Suprapubic skin (tissue), 4 donors: ENCODE measurements around the gene HTATSF1. TPM values are rescaled to one million over a fixed set of nuclear protein-coding genes. Genes with fewer than 3 reads are reported as not detected.
A peak's percentile ranks its signal among the peaks of the same experiment; 100 is the strongest.

Source experiments
- DNase-seq, 2 donors: peaks; one replicate each; pipeline ENCODE4 v3.0.0-alpha.2; 2019; ENCODE audit warnings: low spot score in 2 of 2
- H3K27ac ChIP-seq: fragments of 200-600 bp; sonication (generic); one replicate; pipeline ENCODE4 v1.5.1; 2019
- H3K27me3 ChIP-seq: fragments of 200-600 bp; sonication (generic); one replicate; pipeline ENCODE4 v1.5.1; 2019
- H3K36me3 ChIP-seq: fragments of 200-600 bp; sonication (generic); one replicate; pipeline ENCODE4 v1.5.1; 2019
- H3K4me1 ChIP-seq: fragments of 200-600 bp; sonication (generic); one replicate; pipeline ENCODE4 v1.5.1; 2019
- H3K4me3 ChIP-seq: fragments of 200-600 bp; sonication (generic); one replicate; pipeline ENCODE4 v1.5.1; 2019; ENCODE audit warnings: mild to moderate bottlenecking
- H3K9me3 ChIP-seq: fragments of 200-600 bp; sonication (generic); one replicate; pipeline ENCODE4 v1.5.1; 2019
- CTCF ChIP-seq, 2 donors: fragments of 200-600 bp in 1 of 2; fragments of 450-650 bp in 1 of 2; sonication (generic) in 1 of 2; IDR thresholded peaks; one replicate each; pipeline ENCODE4 v1.5.1; 2016 to 2019; ENCODE audit warnings: antibody characterized with exemption in 2 of 2, mild to moderate bottlenecking in 1 of 2, moderate library complexity in 1 of 2
- EP300 ChIP-seq: sonication (generic); formaldehyde crosslinking; IDR thresholded peaks from one replicate; pipeline ENCODE4 v1.6.1; 2017; ENCODE audit warnings: antibody characterized with exemption
- POLR2A ChIP-seq, 2 donors: fragments of 450-650 bp; IDR thresholded peaks; one replicate each; pipeline ENCODE4 v1.6.1; 2017; ENCODE audit warnings: antibody characterized with exemption in 2 of 2, mild to moderate bottlenecking in 2 of 2, moderate library complexity in 2 of 2
- POLR2AphosphoS5 ChIP-seq, 3 donors: sonication (generic); formaldehyde crosslinking; IDR thresholded peaks; one replicate each; pipeline ENCODE4 v1.6.1; 2017; ENCODE audit warnings: antibody characterized with exemption in 3 of 3
- WGBS: methylation state at CpG from one replicate; pipeline ENCODE4 v1.1.5; 2018; 5-methylcytosine and 5-hydroxymethylcytosine counted together
- total RNA-seq, 4 donors: library from RNA; depleted of rRNA; stranded (reverse); fragments of >200 nt; gene quantifications; one replicate each; pipeline ENCODE4 v1.1.0, GENCODE V29; 2016

The HTATSF1 gene
- total RNA-seq, 4 donors from 2014 or later: 32.6 to 49.1 (median 46.7) TPM

GRCh38 chrX:136496186-136496763 lies 1.1 kb upstream of the HTATSF1 start:
- 49% methylated on average over 13 of the region's 13 CpGs for WGBS
- H3K4me1 ChIP-seq: peaks cover 9% of the 10 kb centered on the region
- no peak for DNase-seq
- peaks cover 3% of the 10 kb centered on the region for H3K27me3 ChIP-seq
- H3K27ac ChIP-seq: peak overlapping the region; percentile 98
- H3K4me3 ChIP-seq: peak overlapping the region; percentile 66
- no peaks in the 10 kb centered on the region for H3K9me3 ChIP-seq
- H3K36me3 ChIP-seq: peaks cover 3% of the 10 kb centered on the region
- TF ChIP-seq POLR2AphosphoS5 (IDR thresholded peaks at IDR 0.05): no peak
- no peak for TF ChIP-seq CTCF (IDR thresholded peaks at IDR 0.05)
- no peak for TF ChIP-seq POLR2A (IDR thresholded peaks at IDR 0.05)
- TF ChIP-seq EP300: no peak

- Histone ChIP-seq H3K27ac (peak overlapping the region; percentile 98), H3K36me3 (peaks cover 5% of the 10 kb centered on the region), H3K4me3 (peak overlapping the region; percentile 66), H3K9me3 (no peaks in the 10 kb centered on the region), H3K4me1 (peaks cover 9% of the 10 kb centered on the region), H3K27me3 (no peaks in the 10 kb centered on the region)
- peak; percentile 88 to 89 for DNase-seq
- 51% methylated on average over 45 of the region's 111 CpGs for WGBS
- TF ChIP-seq EP300: no peak
- TF ChIP-seq POLR2A (IDR thresholded peaks at IDR 0.05): no peak
- TF ChIP-seq POLR2AphosphoS5 (IDR thresholded peaks at IDR 0.05): no peak
- TF ChIP-seq CTCF (IDR thresholded peaks at IDR 0.05): no peak
Measured at GRCh38 chrX:136496764-136497555, 432 bp upstream of the HTATSF1 start.

- Histone ChIP-seq H3K4me1 (no peaks in the 10 kb centered on the region), H3K9me3 (no peaks in the 10 kb centered on the region), H3K27ac (no peak overlapping the region), H3K36me3 (no peaks in the 10 kb centered on the region), H3K4me3 (no peak overlapping the region), H3K27me3 (no peaks in the 10 kb centered on the region)
- DNase-seq: no peak
- 67% methylated on average over 5 of the region's 5 CpGs for WGBS
- TF ChIP-seq POLR2A (IDR thresholded peaks at IDR 0.05) (no peak), CTCF (IDR thresholded peaks at IDR 0.05) (no peak), POLR2AphosphoS5 (IDR thresholded peaks at IDR 0.05) (no peak), EP300 (no peak)
Measured at GRCh38 chrX:136519069-136519468, 21.7 kb downstream of the HTATSF1 start.

- H3K9me3 ChIP-seq: no peaks in the 10 kb centered on the region
- no peak for DNase-seq
- H3K4me3 ChIP-seq: no peak overlapping the region
- no peaks in the 10 kb centered on the region for H3K36me3 ChIP-seq
- TF ChIP-seq POLR2AphosphoS5 (IDR thresholded peaks at IDR 0.05): no peak
- TF ChIP-seq EP300: no peak
- TF ChIP-seq CTCF (IDR thresholded peaks at IDR 0.05): no peak
- H3K4me1 ChIP-seq: no peaks in the 10 kb centered on the region
- no peaks in the 10 kb centered on the region for H3K27me3 ChIP-seq
- no peak overlapping the region for H3K27ac ChIP-seq
Measured at GRCh38 chrX:136523770-136524169, 26.4 kb downstream of the HTATSF1 start.

- Histone ChIP-seq H3K27ac (no peak overlapping the region), H3K36me3 (no peaks in the 10 kb centered on the region), H3K27me3 (no peaks in the 10 kb centered on the region), H3K4me3 (no peak overlapping the region), H3K4me1 (no peaks in the 10 kb centered on the region), H3K9me3 (no peaks in the 10 kb centered on the region)
- no peak for DNase-seq
- 14% methylated on average over 2 of the region's 2 CpGs for WGBS
- TF ChIP-seq EP300 (no peak), CTCF (IDR thresholded peaks at IDR 0.05) (no peak), POLR2AphosphoS5 (IDR thresholded peaks at IDR 0.05) (no peak), POLR2A (IDR thresholded peaks at IDR 0.05) (no peak)
Measured at GRCh38 chrX:136525738-136526606, 28.6 kb downstream of the HTATSF1 start.
